NCI-H82 (cell line): ENCODE results near the gene RAPGEF6.
A peak's percentile ranks its signal among the peaks of the same experiment; 100 is the strongest.
"Not testable (repeated sequence)": the region's sequence is repeated elsewhere in the genome, so short reads cannot be mapped to it uniquely, and the experiment has no call there.

ENCODE experiments used
- DNase-seq: peaks from one replicate; lab custom pipeline; 2025; lab: John Stamatoyannopoulos, UW

Gene RAPGEF6

GRCh38 chr5:131640043-131640856 is 5.2 kb upstream of the RAPGEF6 start:
- peak; percentile 56 for DNase-seq

- DNase-seq = no peak
Observed at GRCh38 chr5:131639148-131639547, 4.1 kb upstream of the RAPGEF6 start.

GRCh38 chr5:131637694-131638093 is 2.7 kb upstream of the RAPGEF6 start:
- DNase-seq = no peak

- DNase-seq = peak; percentile 45
Observed at GRCh38 chr5:131635684-131636572, 899 bp upstream of the RAPGEF6 start.

- DNase-seq = peak; percentile 75
Observed at GRCh38 chr5:131634666-131634995, 398 bp downstream of the RAPGEF6 start.

GRCh38 chr5:131634238-131634637 is 791 bp downstream of the RAPGEF6 start:
- no peak for DNase-seq

GRCh38 chr5:131633830-131634229 is 1.2 kb downstream of the RAPGEF6 start:
- peak; percentile 3 for DNase-seq

GRCh38 chr5:131630963-131631350 is 4.1 kb downstream of the RAPGEF6 start:
- DNase-seq = no peak

GRCh38 chr5:131630208-131630962 is 4.6 kb downstream of the RAPGEF6 start:
- peak; percentile 36 for DNase-seq

GRCh38 chr5:131628990-131629389 is 6.0 kb downstream of the RAPGEF6 start:
- peak; percentile 40 for DNase-seq

- DNase-seq = no peak
Observed at GRCh38 chr5:131627207-131627865, 7.7 kb downstream of the RAPGEF6 start.

- DNase-seq = no peak
Observed at GRCh38 chr5:131622633-131623032, 12.4 kb downstream of the RAPGEF6 start.

- not testable (repeated sequence) for DNase-seq
Observed at GRCh38 chr5:131621164-131621563, 13.9 kb downstream of the RAPGEF6 start.

- no peak for DNase-seq
Observed at GRCh38 chr5:131619102-131619501, 15.9 kb downstream of the RAPGEF6 start.

GRCh38 chr5:131617140-131617822 is 17.7 kb downstream of the RAPGEF6 start:
- DNase-seq = no peak

- DNase-seq = no peak
Observed at GRCh38 chr5:131615957-131616356, 19.1 kb downstream of the RAPGEF6 start.

GRCh38 chr5:131613423-131613822 is 21.6 kb downstream of the RAPGEF6 start:
- DNase-seq = no peak

GRCh38 chr5:131611064-131611381 is 24.0 kb downstream of the RAPGEF6 start:
- DNase-seq = no peak

- DNase-seq = no peak
Observed at GRCh38 chr5:131610198-131611063, 24.6 kb downstream of the RAPGEF6 start.

- no peak for DNase-seq
Observed at GRCh38 chr5:131609774-131610173, 25.3 kb downstream of the RAPGEF6 start.
